Measurements from ENCODE around the gene WDFY4.

The WDFY4 gene

GRCh38 chr10:48740015-48740707 is 55.5 kb downstream of the WDFY4 start:
- TF ChIP-seq, protein P1, sequence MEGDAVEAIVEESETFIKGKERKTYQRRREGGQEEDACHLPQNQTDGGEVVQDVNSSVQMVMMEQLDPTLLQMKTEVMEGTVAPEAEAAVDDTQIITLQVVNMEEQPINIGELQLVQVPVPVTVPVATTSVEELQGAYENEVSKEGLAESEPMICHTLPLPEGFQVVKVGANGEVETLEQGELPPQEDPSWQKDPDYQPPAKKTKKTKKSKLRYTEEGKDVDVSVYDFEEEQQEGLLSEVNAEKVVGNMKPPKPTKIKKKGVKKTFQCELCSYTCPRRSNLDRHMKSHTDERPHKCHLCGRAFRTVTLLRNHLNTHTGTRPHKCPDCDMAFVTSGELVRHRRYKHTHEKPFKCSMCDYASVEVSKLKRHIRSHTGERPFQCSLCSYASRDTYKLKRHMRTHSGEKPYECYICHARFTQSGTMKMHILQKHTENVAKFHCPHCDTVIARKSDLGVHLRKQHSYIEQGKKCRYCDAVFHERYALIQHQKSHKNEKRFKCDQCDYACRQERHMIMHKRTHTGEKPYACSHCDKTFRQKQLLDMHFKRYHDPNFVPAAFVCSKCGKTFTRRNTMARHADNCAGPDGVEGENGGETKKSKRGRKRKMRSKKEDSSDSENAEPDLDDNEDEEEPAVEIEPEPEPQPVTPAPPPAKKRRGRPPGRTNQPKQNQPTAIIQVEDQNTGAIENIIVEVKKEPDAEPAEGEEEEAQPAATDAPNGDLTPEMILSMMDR (conservative IDR thresholded peaks at IDR 0.05; ENCODE audit: control insufficient read depth, insufficient read depth, low read depth, low read length), result no peak
- no peak for DNase-seq (ENCODE audit: low read depth)
- no peak overlapping the region for H3K4me3 ChIP-seq (ENCODE audit: control insufficient read depth, low read depth, low read length)

DNA sequence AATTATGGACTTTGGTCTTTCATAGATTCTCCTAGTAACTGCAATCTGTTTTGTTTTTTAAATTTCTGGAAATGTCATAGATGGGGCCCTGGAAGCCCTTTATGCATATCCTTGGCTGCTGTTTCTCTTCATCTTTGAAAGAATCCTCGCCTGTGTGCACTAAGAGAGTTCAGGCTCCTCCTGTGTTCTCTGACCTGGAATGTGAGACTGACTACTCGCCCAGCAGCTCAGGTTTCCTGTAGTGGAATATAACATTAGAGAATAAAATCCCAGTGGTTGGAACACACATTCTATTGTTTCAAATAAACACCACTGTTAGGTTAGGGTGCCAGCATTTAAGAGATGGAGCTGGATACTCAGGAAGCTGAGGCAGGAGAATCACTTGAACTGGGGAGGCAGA is 56.3 kb downstream of the WDFY4 start:
- no peak overlapping the region for H3K4me3 ChIP-seq (ENCODE audit: control insufficient read depth, low read depth, low read length)
- DNase-seq (ENCODE audit: low read depth), result no peak
- TF ChIP-seq, protein P1 (conservative IDR thresholded peaks at IDR 0.05; ENCODE audit: control insufficient read depth, insufficient read depth, low read depth, low read length), result no peak

DNA sequence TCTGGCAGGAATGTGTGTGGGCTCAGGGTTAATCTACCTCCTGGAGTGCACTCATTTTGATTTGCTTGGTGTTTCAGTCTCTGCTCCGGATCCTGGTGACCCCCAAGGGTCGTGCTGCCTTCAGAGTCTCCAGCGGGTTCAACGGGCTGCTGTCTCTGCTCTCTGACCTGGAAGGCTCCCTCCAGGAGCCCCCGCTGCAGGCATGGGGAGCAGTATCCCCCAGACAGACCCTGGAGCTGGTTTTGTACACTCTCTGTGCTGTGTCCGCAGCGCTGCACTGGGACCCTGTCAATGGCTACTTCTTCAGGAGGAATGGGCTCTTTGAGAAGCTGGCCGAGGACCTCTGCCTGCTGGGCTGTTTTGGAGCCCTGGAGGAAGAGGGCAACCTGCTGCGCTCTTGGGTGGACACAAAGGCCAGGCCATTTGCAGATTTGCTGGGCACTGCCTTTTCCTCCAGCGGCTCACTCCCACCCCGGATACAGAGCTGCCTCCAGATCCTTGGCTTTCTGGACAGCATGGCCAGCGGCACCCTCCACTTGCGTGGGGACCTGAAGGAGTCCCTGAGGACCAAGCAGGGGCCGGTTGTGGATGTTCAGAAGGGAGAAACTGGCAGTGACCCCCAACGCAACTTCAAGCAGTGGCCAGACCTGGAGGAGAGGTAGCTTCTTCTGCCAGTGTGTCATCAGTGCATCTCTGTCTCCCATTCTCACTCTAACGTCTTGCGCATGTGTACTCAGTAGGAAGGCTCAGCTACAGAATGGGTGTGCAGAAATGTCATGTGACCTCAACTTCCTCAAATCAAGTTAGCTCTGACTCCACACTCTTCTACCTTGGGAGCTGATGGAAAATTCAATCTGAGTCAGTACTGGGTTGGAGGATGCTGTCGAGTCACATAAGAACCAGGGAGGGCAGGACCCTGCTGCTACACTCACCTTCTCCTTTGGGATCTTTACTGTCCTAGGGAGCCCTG is 58.5 kb downstream of the WDFY4 start:
- DNase-seq (ENCODE audit: low read depth), result no peak
- TF ChIP-seq, protein P1 (conservative IDR thresholded peaks at IDR 0.05; ENCODE audit: control insufficient read depth, insufficient read depth, low read depth, low read length), result no peak
- no peak overlapping the region for H3K4me3 ChIP-seq (ENCODE audit: control insufficient read depth, low read depth, low read length)

- DNase-seq (ENCODE audit: low read depth), result no peak
- H3K4me3 ChIP-seq (ENCODE audit: control insufficient read depth, low read depth, low read length), result no peak overlapping the region
- TF ChIP-seq, protein P1 (conservative IDR thresholded peaks at IDR 0.05; ENCODE audit: control insufficient read depth, insufficient read depth, low read depth, low read length), result no peak
Observed at GRCh38 chr10:48744587-48744986, 59.9 kb downstream of the WDFY4 start.

DNA sequence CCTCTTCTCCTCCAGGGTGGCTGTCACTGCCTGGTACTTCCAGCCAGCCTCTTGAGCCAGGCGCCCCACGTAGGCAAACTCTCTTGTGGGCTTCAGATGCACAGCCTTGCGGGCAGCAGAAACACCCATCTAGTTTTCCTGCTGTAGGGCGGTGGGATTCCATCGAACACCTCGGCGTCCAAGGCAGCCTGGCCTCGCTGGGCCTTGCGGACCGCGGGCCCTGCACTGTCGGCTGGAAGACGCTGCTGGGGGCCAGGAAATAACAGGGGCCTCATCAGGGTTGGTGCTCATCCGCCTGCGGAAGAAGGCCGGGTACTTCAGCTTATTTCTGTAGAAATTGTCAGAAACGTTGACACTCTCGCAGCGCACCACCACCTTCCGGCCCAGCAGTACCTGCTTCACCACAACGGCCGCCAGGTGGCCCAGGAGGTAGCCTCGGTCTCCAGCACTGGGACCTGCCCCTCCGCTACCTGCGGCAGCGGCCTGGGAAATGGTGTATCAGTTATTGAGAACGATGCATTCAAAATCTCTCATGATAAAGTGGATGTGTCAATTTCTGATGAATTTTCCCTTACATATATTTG is 61.1 kb downstream of the WDFY4 start:
- TF ChIP-seq, protein P1 (conservative IDR thresholded peaks at IDR 0.05; ENCODE audit: control insufficient read depth, insufficient read depth, low read depth, low read length), result no peak
- no peak for DNase-seq (ENCODE audit: low read depth)
- H3K4me3 ChIP-seq (ENCODE audit: control insufficient read depth, low read depth, low read length), result no peak overlapping the region

DNA sequence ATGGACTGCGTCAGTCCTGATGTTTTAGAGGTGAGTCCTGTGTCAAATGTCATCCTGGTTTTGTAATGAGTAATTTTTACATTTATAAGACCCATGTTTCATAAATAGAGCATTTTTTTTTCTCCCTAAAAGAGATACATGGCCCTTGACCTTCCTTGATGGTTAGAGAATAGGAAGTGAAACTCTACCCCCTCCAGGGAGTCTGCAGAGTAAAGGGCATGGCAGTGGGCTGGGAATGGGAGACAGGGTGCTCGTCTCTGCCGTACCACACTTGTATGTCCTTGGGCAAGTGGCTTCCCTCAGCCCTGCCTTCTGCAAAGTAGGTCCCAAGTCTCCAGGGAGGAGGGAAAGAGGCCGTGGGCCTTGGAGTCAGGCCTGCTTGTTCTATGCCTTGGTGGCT is 63.9 kb downstream of the WDFY4 start:
- DNase-seq (ENCODE audit: low read depth), result no peak
- H3K4me3 ChIP-seq (ENCODE audit: control insufficient read depth, low read depth, low read length), result no peak overlapping the region
- TF ChIP-seq, protein P1 (conservative IDR thresholded peaks at IDR 0.05; ENCODE audit: control insufficient read depth, insufficient read depth, low read depth, low read length), result no peak

Measured in fibroblast of mammary gland (primary cell).